D721Med (cell line): ENCODE data around the gene ABCG8.

Experiments used
- DNase-seq: peaks from one replicate; pipeline ENCODE4 v3.0.0; 2011; ENCODE audit warnings: low spot score; ENCODE audit not compliant: insufficient read length
- FAIRE-seq: peaks from 2 replicates; lab custom pipeline; 2011; peaks lifted over from hg19 to GRCh38; lab: Jason Lieb, UNC
- TF ChIP-seq, protein P1 (sequence below): IDR thresholded peaks from 2 replicates; pipeline ENCODE4 v1.5.1; 2012; ENCODE audit warnings: mild to moderate bottlenecking, control low read depth; ENCODE audit not compliant: insufficient read depth; ENCODE audit errors: missing control alignments

The ABCG8 gene

GRCh38 chr2:43800894-43801293 lies 37.9 kb upstream of the ABCG8 start:
- TF ChIP-seq, protein P1, sequence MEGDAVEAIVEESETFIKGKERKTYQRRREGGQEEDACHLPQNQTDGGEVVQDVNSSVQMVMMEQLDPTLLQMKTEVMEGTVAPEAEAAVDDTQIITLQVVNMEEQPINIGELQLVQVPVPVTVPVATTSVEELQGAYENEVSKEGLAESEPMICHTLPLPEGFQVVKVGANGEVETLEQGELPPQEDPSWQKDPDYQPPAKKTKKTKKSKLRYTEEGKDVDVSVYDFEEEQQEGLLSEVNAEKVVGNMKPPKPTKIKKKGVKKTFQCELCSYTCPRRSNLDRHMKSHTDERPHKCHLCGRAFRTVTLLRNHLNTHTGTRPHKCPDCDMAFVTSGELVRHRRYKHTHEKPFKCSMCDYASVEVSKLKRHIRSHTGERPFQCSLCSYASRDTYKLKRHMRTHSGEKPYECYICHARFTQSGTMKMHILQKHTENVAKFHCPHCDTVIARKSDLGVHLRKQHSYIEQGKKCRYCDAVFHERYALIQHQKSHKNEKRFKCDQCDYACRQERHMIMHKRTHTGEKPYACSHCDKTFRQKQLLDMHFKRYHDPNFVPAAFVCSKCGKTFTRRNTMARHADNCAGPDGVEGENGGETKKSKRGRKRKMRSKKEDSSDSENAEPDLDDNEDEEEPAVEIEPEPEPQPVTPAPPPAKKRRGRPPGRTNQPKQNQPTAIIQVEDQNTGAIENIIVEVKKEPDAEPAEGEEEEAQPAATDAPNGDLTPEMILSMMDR, result no peak
- DNase-seq (no peak), FAIRE-seq (no peak)

DNA sequence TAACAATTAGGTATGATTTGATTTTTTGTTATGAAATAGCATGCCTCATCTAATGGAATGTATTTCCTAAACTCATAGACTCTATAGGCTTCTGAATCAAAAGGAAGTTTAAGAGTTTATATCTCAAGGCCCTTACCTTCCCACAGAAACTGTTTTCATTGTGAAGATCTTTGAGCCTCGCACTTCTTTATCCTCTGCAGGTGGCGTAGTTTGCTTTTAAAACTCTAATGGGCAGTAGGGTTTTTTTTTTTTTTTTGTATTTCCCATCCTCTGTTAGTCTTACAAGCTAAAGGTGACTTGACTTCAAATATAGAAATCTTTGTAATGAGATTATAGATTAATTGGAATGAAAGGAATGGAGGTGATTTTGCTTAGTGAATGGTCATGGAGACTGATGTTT lies 36.6 kb upstream of the ABCG8 start:
- no peak for FAIRE-seq
- DNase-seq, result no peak
- TF ChIP-seq, protein P1, result no peak

DNA sequence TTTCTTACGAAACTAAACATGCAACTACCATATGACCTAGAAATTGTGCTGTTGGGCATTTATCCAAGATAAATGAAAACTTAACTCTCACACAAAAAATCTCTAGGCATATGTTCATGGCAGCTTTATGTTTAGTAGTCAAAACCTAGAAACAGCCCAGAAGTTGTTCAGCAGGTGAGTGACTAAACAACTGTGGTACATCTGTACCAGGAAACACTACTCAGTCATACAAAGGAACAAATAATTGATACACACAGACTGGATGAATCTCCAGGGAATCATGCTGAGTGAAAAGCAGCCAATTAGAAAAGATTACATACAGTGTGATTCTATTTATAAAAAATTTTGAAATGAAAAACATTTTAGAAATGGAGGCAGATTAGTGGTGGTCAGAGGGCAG lies 35.7 kb upstream of the ABCG8 start:
- DNase-seq (no peak), FAIRE-seq (no peak)
- TF ChIP-seq, protein P1, result no peak

- FAIRE-seq (no peak), DNase-seq (no peak)
- TF ChIP-seq, protein P1, result no peak
These were observed 32.1 kb upstream of the ABCG8 start for GRCh38 chr2:43806719-43807031.

DNA sequence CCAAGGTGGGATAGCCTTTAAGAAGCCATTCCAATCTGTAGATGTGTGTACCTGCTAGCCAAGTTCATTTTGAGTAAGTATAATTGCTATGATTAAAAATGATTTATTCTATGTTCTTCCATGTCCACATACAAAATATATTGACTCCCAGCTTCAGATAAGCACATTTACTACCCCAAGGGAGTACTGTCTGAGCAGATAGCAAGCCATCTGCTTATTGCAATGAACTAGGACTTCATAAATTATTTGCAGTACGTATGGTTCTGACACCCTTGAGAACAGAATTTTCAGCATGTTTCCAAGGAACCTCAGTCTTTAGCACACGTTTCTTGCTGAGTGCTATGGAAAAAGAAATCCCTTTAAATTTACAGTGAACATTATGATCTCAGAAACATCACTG lies 28.3 kb upstream of the ABCG8 start:
- DNase-seq, result no peak
- TF ChIP-seq, protein P1, result no peak
- no peak for FAIRE-seq

DNA sequence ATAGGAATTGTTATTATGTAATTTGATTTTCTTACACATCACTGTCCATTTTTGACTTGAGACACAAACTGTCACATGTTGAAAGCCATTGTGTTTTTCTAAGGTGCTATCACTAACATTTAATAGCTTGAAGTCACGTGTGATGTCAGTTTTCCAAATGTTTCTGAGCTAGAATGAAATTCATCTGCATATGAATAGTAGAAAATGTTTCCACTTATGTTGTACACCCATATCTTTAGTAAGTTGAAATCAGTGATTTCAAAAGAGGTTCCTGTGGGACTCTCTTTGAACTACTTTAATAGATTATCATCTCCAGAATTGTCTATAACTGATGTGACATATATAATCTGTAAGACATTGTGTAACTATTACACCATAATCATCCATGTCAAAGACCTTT lies 27.9 kb upstream of the ABCG8 start:
- no peak for DNase-seq
- FAIRE-seq, result no peak
- TF ChIP-seq, protein P1, result no peak

GRCh38 chr2:43812006-43812405 lies 26.8 kb upstream of the ABCG8 start:
- TF ChIP-seq, protein P1, result no peak
- FAIRE-seq (no peak), DNase-seq (no peak)
